GM19397 (cell line): Measurements from ENCODE around the gene SCCPDH.

Source experiments
- ATAC-seq: cut with Tn5 transposase; IDR thresholded peaks from one replicate; pipeline ENCODE4 v1.9.1; 2021; ENCODE audit warnings: mild to moderate bottlenecking, moderate library complexity; ENCODE audit not compliant: unreplicated experiment

The SCCPDH gene

DNA sequence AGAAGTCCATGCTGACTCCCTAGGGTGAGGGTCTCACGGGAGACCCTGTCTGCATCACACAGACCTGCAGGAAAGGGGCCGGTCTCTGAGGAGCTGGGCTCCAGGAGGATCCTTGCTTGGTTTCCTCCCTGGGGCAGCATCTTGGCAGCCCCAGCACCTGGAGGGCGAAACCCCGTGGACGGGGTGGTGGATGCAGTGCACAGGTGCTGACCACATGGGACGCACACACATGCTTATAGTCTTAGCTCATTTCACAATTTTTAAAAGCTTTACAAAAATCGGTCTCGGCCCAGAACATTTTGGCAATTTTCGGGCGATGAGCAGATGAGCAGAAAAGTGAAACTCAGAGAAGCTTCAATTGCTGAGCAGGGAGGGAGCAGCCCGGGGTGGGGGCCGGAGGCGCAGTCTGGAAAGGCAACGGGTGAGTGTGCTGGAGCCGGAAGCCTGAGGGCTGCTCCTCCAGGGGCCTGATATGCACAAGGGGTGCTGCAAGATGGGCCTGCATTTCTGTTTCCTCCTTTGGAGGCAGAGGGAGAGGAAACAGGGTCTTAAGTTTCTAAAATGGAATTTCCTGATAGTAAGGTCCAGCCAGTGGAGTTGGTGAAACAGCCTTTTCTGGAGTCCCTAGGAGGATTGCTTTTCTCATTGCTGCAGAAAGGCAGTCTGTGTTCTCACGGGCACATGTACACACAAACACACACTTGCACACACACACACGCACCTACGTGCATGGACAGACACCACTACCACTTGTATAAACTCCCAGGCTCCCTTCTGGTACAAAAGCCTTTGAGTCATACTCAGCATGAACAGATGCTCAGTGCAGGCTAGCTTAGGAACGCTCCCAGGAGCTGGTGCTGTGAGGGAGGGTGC lies 60.6 kb downstream of the SCCPDH start:
- ATAC-seq, result peak; percentile 58

DNA sequence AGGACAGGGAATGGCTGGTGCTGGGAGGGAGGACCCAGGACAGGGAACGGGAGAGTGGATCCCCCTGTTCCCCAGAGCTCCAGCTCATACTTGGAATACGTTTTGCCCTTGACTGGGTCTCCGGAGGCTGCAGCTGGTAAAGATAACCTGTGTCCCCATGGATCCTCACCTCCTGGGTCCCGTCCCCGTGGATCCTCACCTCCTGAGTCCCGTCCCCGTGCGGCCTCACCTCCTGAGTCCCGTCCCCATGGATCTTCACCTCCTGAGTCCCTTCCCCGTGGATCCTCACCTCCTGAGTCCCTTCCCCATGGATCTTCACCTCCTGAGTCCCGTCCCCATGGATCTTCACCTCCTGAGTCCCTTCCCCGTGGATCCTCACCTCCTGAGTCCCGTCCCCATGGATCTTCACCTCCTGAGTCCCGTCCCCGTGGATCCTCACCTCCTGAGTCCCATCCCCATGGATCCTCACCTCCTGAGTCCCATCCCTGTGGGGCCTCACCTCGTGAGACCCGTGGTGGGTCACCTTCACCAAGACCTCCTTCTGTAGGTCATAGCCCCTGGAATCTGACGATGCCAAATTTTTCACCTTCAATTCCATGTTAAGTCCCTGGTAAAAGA lies 61.4 kb downstream of the SCCPDH start:
- ATAC-seq, result no peak

DNA sequence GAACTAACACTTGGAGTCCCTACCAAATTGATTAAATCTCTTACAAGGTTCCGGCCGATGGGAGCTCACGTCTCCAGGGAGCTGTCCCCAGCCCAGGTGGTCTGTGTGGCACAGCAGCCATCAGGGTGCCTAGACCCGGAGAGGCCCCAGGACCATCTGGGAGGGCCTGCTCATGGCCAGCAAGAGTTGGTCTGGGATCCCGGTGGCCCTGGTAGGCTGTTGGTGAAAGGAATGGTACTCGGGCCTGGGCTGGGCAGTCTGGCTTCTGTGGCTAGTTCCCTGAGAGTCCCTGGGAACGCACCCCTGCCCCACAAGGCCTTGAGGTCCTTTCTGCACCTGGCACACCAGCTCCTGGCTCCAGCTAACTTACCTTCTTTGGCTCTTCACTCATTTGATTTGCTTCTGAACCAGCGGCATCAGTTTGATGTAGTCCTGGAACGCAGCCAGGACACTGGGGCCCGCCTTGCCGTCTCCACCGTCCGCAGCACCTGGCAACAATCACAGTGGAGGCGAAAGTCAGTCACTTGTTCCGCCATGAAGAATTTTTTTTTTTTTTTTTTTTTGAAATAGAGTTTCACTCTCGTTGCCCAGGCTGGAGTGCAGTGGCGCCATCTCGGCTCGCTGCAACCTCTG lies 62.5 kb downstream of the SCCPDH start:
- no peak for ATAC-seq

DNA sequence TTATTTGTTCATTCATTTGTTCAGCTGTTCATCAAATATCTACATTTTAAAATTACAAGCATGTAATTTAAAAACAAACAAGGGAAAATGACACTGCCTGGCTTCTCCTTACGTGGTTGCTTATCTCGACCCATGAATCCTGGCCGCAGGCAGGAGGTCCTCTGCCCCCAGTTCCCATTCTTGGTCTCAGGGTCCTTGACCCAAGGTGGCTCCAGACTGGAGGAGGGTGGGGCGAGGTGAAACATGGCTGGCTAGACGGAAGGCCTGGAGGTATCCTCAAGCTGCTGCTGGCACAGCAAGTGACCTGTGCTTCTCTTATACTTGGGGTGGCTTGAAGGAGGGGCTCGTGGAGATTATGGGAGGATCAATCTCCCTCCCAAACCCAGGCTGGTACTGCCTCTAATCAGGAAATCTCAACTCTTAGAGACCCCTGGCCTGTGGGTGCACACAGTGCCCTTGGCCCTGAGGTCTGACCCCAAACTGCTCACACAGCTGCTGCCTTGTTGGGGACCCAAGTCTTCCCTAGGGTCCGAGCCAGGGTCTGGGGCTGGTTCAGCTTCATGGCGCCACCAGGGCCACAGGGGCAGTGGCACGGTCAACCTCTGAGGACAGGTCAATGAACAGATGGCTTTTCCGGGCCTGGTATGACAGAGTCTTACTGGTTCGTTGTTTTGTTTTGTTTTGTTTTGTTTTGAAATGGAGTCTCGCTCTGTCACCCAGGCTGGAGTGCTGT lies 63.7 kb downstream of the SCCPDH start:
- no peak for ATAC-seq

- ATAC-seq, result no peak
Measured at GRCh38 chr1:246788895-246789338, 64.7 kb downstream of the SCCPDH start.

DNA sequence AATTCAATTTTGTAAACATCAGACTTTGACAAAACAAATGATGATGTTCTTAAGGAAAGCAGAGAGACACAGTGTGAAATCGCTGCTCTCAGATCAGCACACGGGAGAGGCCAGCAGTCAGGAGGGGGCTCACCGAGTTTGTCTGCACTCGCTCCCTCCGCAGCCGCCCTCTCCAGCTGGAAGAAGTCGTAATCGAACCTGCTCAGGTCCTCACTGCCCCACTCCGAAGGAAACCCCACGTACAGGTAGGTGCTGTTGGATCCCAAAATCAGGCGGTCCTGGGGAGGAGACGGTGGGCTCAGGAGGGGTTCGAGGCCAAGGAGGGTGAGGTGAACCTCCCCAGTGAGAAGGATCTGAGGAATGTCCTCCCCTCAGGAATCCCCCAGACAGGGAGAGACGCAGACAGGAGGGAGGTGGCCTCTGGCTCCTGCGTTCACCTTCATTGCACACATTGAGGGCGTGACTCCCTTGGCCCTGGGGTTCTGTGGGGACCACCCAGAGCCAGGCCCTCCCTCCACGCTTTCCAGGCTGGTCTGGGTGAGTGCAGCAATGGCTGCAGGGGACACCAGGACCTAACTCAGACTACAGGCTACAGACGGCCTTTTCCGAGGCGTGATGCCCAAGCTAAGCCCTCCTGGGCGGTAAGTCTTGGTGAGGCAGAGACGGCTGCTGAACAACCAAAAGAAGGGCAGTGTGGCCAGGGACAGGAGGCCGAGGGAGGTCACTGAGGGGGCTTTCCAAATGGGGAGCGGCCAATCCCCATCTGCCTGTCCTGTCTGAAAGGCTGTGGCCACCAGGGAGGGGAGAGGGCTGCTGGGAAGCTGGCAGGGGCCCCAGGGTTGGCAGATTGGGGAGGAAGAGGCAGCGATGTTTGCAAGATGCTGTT lies 65.5 kb downstream of the SCCPDH start:
- ATAC-seq, result no peak

GRCh38 chr1:246790364-246790763 lies 66.2 kb downstream of the SCCPDH start:
- ATAC-seq, result no peak

DNA sequence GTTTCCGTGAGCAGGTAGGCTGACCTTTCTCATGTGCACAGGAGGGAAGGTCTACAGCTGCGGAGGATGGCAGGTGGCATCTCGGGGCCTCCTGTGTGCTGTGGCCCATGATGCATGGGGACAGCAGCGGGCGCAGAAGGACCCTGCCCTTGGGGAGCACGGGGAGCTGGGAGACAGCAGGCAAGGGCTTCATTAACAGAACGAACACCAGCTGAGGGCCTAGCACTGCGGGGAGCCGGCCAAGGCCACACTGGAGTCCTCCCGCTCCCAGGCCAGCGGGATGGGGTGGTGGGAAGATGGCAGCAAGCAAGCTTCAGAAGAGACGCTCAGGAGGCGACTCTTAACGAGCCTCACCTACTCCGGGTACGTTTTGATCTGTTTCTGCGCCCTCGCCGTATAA lies 66.6 kb downstream of the SCCPDH start:
- no peak for ATAC-seq

- no peak for ATAC-seq
Measured at GRCh38 chr1:246791303-246791918, 67.2 kb downstream of the SCCPDH start.

DNA sequence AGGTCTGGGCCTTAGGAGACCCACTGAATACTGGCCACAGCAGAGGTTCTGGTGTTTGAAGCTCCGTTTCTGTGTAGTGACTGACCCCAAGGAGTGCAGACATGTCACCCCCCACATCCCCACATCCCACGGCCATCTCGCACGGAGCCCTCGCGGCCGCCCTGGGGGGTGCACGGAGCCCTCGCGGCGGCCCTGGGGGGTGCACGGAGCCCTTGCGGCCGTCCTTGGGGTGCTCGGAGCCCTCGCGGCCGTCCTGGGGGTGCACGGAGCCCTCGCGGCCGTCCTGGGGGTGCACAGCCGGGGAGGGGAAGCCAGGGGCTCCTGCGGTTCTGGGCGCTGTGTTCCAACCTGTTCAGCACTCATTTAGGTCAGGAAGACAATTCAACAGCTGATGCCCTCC lies 68.4 kb downstream of the SCCPDH start:
- ATAC-seq, result no peak

DNA sequence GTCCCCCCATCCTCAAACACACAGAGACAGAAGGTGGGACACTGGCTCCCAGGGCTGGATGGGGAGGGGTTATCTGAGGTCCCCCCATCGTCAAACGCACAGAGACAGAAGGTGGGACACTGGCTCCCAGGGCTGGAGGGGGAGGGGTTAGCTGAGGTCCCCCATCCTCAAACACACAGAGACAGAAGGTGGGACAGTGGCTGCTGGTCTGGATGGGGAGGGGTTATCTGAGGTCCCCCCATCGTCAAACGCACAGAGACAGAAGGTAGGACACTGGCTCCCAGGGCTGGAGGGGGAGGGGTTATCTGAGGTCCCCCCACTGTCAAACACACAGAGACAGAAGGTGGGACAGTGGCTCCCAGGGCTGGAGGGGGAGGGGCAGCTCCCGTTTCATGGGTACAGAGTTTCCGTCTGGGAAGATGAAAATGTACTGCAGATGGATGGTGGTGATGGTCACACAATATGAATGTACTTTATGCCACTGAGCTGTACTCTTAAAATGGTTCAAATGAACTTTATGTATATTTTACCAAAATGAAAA lies 69.2 kb downstream of the SCCPDH start:
- ATAC-seq, result no peak

DNA sequence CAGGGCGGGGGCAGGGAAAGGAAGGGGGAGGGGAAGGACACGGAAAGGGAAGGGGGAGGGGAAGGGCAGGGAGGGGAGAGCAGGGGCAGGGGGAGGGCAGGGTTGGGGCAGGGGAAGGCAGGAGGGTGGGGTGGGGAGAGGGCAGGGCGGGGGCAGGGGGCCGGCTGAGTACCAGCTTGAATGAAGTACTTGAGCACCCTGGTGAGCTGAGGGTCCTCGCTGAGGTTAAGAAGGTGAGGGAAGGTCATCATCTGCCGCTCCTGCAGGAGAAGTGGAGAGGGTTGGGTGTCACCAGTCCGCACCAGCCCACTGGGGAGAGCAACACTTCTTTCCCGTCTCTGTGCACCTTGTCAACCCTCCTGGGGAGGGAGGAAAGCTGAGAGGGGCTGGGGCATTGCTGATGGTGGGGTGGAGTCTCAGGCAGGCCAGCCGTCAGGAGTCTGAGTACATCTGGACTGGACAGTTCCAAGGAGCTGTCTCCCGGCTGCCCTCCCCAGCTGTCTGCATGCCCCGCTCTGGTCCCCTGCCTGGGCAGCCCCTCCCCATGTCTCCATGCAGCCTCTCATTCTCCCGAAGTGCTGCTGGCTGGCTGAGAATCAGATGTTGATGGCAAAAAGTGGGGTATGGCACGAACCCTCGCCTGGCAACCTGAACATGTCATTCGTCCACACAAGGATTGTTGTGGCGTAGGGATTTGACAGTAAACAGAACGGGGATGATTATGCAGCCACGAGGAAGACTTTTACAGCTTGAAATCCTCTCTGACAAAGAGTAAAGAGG lies 70.0 kb downstream of the SCCPDH start:
- no peak for ATAC-seq

GRCh38 chr1:246794828-246795671 lies 70.8 kb downstream of the SCCPDH start:
- ATAC-seq, result no peak

DNA sequence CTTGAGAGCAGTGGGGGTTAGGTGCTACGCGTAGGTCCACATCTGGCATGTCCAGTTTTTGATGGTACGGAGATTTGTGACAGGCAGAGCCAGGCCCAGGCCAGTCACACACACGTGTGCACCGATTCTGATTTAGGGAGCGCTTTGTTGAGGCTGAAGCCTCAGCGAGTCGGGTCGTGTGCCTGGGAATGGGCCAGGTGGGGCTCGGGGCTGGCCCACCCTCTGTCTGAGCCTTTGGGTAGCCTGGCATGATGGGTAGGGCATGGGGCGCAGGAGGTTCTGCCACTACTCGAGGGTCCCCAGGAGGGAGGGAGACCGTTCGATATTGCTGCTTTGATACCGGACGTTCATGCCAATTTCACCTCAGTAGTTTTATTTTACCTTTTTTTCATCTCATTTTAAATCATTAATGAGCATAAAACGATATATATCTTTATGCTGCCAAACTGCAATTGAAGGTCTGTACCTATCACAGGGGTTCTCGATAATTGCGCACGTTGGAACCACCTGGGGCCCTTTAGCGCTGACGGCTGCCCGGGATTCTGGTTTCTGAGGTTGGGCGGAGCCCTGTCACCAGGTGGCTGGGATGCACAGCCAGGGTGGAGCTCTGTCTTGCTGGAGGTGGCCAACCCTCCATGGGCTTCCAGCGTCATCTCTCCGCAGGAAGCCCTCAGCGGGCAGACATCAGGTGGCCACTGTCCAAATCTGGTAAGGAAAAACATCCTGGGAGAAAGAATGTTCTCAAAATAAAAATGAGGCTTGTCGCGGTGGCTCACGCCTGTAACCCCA lies 71.9 kb downstream of the SCCPDH start:
- no peak for ATAC-seq

- no peak for ATAC-seq
Measured at GRCh38 chr1:246797157-246797556, 72.9 kb downstream of the SCCPDH start.

- no peak for ATAC-seq
Measured at GRCh38 chr1:246797597-246797996, 73.4 kb downstream of the SCCPDH start.

- no peak for ATAC-seq
Measured at GRCh38 chr1:246798107-246798506, 73.9 kb downstream of the SCCPDH start.
